HG03095 (cell line): ENCODE results near the gene ARF3.
"Not testable (repeated sequence)": the region's sequence is repeated elsewhere in the genome, so short reads cannot be mapped to it uniquely, and the experiment has no call there.

Experiments
- ATAC-seq: cut with Tn5 transposase; IDR thresholded peaks from one replicate; pipeline ENCODE4 v1.9.1; 2021; ENCODE audit warnings: moderate library complexity; ENCODE audit not compliant: unreplicated experiment

Gene ARF3

GRCh38 chr12:48932878-48933277 lies 24.4 kb downstream of the ARF3 start:
- no peak for ATAC-seq

GRCh38 chr12:48930475-48930874 lies 26.8 kb downstream of the ARF3 start:
- no peak for ATAC-seq

DNA sequence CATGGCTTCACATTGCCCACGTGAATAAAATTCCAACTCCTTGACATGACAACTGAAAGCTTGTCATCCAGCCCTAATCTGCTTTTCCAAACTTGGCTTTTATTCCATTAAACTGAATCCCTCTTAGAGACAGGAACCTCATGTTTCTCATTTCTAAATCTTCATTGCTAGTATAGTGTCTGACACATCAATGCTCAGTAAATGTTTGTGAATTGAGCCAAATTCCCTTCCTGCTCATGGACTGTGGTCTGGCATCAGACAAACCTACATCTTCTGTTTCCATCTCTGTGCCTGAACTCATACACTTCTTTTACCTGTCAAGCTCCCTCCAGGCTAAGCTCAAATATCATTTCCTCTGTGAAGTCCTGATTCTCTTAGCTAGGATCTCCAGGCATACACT lies 27.7 kb downstream of the ARF3 start:
- no peak for ATAC-seq

DNA sequence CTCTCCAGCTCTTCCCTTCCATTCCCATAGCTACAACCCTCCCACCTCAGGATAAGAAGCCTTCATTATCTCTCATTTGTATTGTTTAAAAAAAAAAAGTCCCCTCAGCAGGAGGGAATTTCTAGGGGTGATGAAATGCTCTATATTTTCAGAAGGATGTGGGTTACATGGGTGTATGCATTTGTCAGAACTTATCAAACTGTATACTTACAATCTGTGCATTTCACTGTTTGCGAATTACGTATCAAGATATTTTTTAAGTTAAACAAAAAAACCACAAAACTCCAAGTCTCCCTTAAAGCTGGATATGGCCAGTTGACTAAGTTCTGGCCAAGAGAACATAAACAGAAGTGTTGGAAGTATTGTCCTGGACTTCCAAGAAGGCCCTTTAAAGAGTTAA lies 30.0 kb downstream of the ARF3 start:
- ATAC-seq, result no peak

DNA sequence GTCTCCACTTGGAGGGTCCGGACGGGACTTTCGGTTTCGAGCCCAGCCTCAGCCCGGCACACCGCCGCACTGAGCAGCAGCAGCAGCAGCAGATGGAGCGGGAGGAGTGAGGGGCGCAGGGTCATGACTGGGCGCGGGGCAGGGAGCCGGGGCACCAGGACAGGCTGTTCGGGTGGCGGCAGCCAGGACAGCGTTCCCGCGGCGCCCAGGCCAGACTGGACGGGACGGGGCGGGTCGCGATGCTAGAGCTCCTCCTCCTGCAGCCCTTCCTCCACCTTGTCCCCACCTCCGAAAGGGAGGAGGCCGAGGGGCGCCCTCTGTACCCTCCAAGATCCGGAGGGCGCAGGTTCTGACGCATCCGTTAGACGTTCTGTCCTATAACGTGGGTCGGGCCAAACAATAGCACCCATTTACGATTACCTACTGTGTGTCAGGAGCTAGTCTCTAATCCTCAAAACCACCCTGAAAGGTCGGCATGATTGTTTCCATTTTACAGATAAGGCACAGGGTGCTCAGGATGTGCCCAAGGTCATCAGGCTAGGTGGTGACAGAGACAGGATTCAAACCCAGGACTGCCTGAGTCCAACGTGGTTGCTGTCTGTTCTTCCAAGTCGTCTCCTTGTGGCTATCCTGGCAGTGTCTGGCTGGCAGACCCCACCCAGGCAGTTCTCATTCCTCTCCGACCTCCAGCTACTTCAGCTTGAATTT lies 31.8 kb downstream of the ARF3 start, which contains the start of gene FKBP11:
FKBP11 (minus strand) TSS at position 189 of the 708 bp plus-strand sequence; CDS start at position 125, 64 bp downstream.
- peak; percentile 71 for ATAC-seq

- peak; percentile 73 for ATAC-seq
Observed at GRCh38 chr12:48924617-48925303, 32.5 kb downstream of the ARF3 start.

DNA sequence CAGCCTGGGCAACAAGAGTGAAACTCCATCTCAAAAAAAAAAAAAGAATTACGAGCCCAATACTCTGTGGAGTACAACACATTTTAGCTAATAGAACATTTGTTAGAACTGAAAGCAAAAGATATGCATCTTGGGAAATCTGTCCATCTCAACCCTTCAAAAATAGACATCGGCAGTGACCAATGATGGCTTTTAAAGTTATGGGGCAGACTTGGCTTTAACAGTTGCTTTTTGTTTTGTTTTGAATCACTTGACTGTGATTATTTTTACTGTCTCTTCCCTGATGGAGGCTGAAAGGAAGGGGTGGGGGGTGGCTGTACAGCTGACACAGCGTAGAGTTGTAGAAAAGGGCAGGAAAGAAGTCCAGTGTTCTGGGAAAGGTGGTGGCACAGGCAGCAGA lies 34.2 kb downstream of the ARF3 start:
- no peak for ATAC-seq

DNA sequence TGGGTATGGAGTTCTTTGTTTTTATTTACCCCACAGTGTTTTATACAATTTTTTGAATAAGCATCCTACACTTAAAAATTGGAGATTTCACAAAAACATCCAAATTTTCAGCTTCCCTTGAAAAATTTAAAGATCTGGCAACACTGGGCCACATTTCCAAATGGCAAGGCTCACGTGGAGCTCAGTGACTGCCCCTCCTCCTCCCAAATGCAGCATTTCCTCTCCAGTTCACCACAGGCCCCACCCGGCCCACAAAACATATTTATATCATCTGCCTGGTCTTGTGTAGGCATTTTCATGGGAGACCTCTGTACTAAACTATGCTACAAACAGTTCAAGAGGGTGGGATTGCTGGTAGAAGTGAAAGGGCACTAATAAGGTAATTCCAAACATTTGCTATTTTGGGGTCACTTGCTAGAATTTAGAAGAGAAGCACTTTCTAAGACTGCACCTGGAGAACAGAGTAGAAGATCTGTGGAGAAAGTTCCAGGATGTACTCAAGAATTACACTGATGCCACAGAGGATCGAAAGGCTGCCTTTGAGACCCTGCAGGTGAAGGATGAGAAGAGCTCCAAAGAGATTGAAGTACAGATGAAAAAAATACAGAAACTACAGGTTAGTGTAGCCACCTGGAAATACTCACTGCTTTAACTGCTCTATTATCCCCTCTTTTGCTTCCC lies 39.3 kb downstream of the ARF3 start:
- no peak for ATAC-seq

- no peak for ATAC-seq
Observed at GRCh38 chr12:48910196-48910595, 47.1 kb downstream of the ARF3 start.

DNA sequence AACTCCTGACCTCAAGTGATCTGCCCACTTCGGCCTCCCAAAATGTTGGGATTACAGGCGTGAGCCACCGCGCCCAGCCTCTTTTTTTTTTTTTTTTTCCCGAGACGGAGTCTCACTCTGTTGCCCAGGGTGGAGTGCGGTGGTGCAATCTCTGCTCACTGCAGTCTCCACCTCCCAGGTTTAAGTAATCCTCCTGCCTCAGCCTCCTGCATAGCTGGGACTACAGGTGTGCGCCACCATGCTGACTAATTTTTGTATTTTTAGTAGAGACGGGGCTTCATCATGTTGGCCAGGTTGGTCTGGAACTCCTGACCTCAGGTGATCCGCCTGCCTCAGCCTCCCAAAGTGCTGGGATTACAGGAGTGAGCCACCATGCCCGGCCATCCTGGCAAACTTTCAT lies 47.6 kb downstream of the ARF3 start:
- not testable (repeated sequence) for ATAC-seq

- ATAC-seq, result no peak
Observed at GRCh38 chr12:48907245-48907644, 50.0 kb downstream of the ARF3 start.

DNA sequence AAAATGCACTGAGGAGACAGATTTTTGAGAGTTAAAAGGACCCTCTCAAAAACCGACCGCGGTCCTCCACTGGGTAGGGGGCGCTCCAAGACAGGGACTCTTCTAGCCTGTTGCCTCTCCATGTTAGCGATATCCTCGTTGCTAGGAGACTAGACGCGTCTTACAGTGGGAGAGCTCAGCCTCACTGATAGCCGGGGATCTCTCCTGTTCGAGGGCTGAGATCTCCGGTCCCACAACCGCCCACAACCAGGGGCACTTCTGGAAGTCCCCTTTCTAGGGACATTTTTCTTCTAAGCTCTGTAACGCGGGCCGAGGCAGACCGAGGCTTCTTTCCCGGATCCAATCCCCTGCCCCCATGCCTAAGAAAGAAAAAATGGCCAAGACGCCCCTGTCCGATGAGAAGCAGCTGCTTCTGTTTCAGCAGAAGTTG lies 53.3 kb downstream of the ARF3 start:
- peak; percentile 66 for ATAC-seq

- ATAC-seq, result no peak
Observed at GRCh38 chr12:48903363-48903981, 53.8 kb downstream of the ARF3 start.

GRCh38 chr12:48901278-48901677 lies 56.0 kb downstream of the ARF3 start:
- ATAC-seq, result no peak

DNA sequence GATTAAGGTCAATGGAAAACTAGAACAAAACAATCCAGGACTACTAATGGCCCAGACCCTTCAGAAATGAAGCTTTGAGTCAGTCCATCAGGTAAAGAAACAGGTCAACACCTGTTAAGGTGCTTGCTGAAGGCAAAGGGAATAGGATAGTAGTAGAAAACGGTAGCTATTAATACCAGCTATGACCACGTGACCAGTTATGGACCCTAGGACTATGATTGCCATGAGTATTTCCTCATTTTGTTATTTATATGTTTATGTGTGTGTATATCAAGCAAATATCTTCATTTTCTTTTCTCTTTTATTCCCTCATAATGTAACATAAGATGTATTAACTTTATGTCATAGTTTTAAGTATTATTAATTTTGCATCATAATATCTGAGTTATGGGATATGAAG lies 57.6 kb downstream of the ARF3 start:
- ATAC-seq, result no peak

DNA sequence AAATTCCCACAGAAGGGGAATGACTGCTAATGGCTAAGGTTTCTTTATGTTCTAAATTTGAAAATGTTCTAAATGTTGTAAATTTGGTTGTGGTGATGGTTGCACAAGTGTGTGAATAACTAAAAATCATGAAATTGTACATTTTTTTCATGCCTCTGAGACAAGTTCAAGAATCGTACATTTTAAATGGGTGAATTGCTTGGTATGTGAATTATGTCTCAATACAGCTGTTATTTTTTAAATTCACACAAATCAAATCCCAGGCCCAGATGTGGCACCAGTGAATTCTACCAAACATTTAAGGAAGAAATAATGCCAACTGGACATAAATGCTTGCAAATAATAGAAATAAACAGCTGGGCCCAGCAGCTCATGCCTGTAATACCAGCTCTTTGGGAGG lies 63.0 kb downstream of the ARF3 start:
- ATAC-seq, result no peak

- no peak for ATAC-seq
Observed at GRCh38 chr12:48890657-48891418, 66.4 kb downstream of the ARF3 start.

GRCh38 chr12:48889679-48890078 lies 67.6 kb downstream of the ARF3 start:
- no peak for ATAC-seq
